NK-92 (cell line): ENCODE measurements around the gene SH2D6.
"Not testable (repeated sequence)": the region's sequence is repeated elsewhere in the genome, so short reads cannot be mapped to it uniquely, and the experiment has no call there.

ENCODE experiments used
- DNase-seq: peaks from one replicate; lab custom pipeline; 2025; ENCODE audit not compliant: unreplicated experiment; lab: John Stamatoyannopoulos, UW

Gene SH2D6

GRCh38 chr2:85468096-85468703 lies 49.7 kb downstream of the SH2D6 start:
- no peak for DNase-seq

DNA sequence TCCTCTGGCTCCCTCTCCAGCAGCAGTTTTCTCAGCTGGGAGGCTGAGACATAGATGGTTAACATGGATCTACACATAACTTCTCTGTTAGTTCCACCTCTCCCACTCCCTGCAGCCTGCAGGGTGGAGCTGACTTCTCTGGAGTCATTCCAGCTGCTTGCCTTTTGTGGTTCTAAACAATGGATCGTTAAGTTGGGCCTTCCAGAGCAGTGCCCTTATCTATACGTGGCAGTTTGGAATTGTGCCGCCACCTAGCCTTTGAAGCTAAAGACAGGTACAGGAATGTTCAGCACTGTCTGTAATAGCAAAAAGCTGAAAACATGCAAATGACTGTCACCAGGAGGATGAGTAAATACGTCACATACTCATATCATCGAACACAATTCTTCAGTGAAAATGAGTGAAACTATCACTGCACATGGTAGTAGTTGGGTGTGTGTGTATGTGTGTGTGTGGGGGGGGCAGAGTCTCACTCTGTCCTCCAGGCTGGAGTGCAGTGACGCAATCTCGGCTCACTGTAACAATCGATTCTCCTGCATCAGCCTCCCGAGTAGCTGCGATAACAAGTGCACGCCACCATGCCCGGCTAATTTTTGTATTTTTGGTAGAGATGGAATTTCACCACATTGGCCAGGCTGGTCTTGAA lies 50.3 kb downstream of the SH2D6 start:
- DNase-seq = no peak

- DNase-seq = no peak
Measured at GRCh38 chr2:85470850-85471800, 52.6 kb downstream of the SH2D6 start.

DNA sequence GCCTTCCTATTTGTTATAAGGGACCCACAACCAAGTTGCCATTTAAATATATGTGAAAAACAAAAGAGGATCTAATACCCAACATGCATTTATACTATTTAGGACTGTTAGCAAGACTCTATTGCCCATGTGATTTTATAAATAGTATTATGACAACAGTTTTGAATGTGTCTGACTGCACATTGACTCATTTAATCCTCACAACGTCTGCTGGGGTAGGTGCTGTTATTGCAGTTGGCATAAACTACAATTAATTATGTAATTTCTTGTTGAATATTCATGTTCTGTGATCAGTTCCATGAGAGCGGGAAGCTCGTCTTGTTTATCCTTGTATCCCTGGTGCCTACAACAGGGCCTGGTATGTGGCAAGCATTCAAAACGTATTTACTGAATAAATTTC lies 53.7 kb downstream of the SH2D6 start:
- DNase-seq = no peak

DNA sequence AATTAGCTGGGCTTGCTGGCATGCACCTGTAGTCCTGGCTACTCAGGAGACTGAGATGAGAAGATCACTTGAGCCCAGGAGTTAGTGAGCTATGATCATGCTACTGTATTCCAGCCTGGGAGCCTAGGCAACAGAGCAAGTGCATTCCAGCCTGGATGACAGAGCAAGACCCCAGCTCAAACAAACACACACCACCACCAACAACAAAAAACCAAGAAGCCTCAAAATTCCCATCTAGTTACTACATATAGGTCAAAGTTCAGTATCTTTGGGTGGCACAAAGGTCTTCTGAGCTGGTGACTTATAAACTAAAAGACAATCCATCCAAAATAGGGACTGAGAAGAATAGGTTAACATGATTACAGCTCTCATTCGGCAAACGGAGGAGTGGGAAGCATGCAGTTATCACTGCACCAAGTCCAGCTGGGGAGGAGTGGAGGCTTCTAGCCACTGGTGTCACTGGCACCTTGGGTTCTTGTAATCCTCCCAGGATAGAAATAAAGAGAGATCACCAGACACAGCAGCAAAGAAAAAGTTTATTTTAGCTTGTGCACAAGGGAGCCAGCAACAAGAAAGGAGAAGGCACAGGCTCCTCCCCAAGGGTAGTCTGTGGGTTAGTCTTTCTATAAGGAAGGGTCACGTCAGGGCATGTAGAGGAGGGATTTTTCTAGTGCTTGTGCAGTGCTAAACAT lies 57.4 kb downstream of the SH2D6 start:
- no peak for DNase-seq

- DNase-seq = no peak
Measured at GRCh38 chr2:85476624-85477023, 58.1 kb downstream of the SH2D6 start.

- no peak for DNase-seq
Measured at GRCh38 chr2:85477884-85478283, 59.4 kb downstream of the SH2D6 start.

GRCh38 chr2:85481818-85482777 lies 63.6 kb downstream of the SH2D6 start:
- no peak for DNase-seq

- DNase-seq = not testable (repeated sequence)
Measured at GRCh38 chr2:85484615-85485014, 66.1 kb downstream of the SH2D6 start.

DNA sequence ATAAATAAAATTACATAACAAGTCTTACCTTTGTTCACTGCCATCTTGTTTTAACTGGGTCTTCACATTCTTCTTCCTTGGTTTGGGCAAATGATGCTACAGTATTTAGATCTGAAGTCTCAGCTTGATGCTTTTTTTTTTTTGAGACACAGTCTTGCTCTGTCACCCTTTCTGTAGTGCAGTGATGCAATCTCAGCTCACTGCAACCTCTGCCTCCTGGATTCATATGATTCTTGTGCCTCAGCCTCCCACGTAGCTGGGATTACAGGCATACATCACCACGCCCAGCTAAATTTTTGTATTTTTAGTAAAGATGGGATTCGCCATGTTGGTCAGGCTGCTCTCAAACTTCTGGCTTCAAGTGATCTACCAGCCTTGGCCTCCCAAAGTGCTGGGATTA lies 67.3 kb downstream of the SH2D6 start:
- no peak for DNase-seq
